Glomerular visceral epithelial cell (primary cell): Measurements from ENCODE around the gene HCFC1.

Experiments used
- DNase-seq: peaks from one replicate; pipeline ENCODE4 v3.0.0-alpha.2; 2016; ENCODE audit errors: extremely low spot score

Gene HCFC1

GRCh38 chrX:153971450-153972367 is at the start of gene HCFC1:
Gene HCFC1, minus strand, starts transcription at chrX:153971818. Its CDS starts 978 bp downstream, at chrX:153970840.
- DNase-seq: peak; percentile 87

GRCh38 chrX:154021131-154021611 is 49.6 kb upstream of the HCFC1 start:
- peak; percentile 65 for DNase-seq

GRCh38 chrX:154020536-154021115 is 49.0 kb upstream of the HCFC1 start:
- no peak for DNase-seq

- DNase-seq: peak; percentile 64
Observed at GRCh38 chrX:154019633-154020528, 48.3 kb upstream of the HCFC1 start, which contains the start of gene IRAK1. Gene IRAK1, minus strand, starts transcription at chrX:154019902. Its CDS starts 90 bp downstream, at chrX:154019812.

GRCh38 chrX:154019061-154019621 is 47.5 kb upstream of the HCFC1 start:
- DNase-seq: peak; percentile 3

GRCh38 chrX:154018518-154019060 is 47.0 kb upstream of the HCFC1 start:
- no peak for DNase-seq

- DNase-seq: no peak
Observed at GRCh38 chrX:154017766-154018517, 46.3 kb upstream of the HCFC1 start.

- no peak for DNase-seq
Observed at GRCh38 chrX:154016366-154017076, 44.9 kb upstream of the HCFC1 start.

GRCh38 chrX:154015581-154016264 is 44.1 kb upstream of the HCFC1 start:
- DNase-seq: no peak

GRCh38 chrX:154014429-154015380 is 43.1 kb upstream of the HCFC1 start:
- no peak for DNase-seq

GRCh38 chrX:154013614-154014360 is 42.2 kb upstream of the HCFC1 start:
- DNase-seq: peak; percentile 30

- no peak for DNase-seq
Observed at GRCh38 chrX:154013001-154013421, 41.4 kb upstream of the HCFC1 start.

GRCh38 chrX:154012336-154012991 is 40.8 kb upstream of the HCFC1 start:
- no peak for DNase-seq

- DNase-seq: no peak
Observed at GRCh38 chrX:154011376-154012335, 40.0 kb upstream of the HCFC1 start.

- no peak for DNase-seq
Observed at GRCh38 chrX:154010330-154011087, 38.9 kb upstream of the HCFC1 start.
